Measurements from ENCODE around the gene PSME4.

PSME4 gene

DNA sequence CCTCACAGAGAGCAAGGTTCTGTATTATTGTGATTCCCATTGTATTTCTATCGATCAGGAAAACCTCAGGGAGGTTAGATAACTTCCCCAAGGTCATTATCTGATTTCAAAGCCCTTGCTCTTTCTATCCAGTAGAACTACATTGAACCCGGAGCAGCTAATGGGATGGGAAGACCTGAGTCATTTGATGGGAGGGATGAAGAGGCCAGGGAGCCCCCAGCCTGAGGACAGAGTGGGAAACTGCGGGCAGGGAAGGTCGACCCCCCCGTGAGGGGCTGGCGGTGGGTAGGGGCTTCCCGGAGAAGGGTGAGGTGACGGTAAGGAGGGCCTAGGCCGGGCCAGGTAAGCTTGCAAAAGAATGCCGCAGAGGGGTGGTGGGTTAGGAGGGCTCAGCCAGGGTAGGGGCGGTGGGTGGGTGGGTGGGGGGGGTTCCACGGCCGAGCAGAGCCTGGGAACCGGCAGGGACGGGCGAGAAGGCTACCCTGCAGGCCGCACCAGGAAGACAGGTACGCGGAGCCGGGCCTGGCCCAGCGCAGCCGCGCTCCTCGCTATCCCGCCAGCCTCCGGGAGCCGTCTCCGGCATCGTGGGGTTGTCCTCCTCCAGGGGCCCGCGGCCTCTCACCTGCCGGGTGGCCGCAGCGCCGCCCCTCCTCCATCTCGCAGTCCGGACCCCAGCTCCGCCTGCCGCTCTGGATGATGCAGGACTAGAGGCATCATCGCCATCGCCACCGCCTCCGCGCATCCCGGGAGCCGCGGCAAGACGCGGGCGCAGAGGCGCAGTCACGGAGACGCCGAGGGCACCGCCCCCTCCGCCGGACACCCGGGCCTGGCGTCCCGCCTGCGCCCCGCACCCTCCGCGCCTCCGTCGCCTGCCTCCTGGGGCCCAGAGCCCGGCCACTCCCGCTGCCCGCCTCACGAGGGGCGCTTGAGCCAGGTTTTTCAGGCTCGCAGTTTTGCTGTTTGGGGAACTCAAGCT is 111.3 kb downstream of the PSME4 start, which contains the start of gene GPR75:
TSS of gene GPR75 (minus strand) at position 762 of the 976 bp plus-strand sequence. CDS start 5,211 bp downstream, outside the sequence.
- no peaks in the 10 kb centered on the region for H3K4me1 ChIP-seq (ENCODE audit: insufficient read depth, low read length)
- H3K27me3 ChIP-seq (ENCODE audit: insufficient read depth, low read length, poor library complexity): no peaks in the 10 kb centered on the region
- no peaks in the 10 kb centered on the region for H3K79me2 ChIP-seq (ENCODE audit: insufficient read depth, low read length)
- TF ChIP-seq, protein P1, sequence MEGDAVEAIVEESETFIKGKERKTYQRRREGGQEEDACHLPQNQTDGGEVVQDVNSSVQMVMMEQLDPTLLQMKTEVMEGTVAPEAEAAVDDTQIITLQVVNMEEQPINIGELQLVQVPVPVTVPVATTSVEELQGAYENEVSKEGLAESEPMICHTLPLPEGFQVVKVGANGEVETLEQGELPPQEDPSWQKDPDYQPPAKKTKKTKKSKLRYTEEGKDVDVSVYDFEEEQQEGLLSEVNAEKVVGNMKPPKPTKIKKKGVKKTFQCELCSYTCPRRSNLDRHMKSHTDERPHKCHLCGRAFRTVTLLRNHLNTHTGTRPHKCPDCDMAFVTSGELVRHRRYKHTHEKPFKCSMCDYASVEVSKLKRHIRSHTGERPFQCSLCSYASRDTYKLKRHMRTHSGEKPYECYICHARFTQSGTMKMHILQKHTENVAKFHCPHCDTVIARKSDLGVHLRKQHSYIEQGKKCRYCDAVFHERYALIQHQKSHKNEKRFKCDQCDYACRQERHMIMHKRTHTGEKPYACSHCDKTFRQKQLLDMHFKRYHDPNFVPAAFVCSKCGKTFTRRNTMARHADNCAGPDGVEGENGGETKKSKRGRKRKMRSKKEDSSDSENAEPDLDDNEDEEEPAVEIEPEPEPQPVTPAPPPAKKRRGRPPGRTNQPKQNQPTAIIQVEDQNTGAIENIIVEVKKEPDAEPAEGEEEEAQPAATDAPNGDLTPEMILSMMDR (IDR thresholded peaks at IDR 0.05; ENCODE audit: borderline replicate concordance, extremely low read depth, low read length, poor library complexity, severe bottlenecking): no peak
- no peak for TF ChIP-seq EZH2 (IDR thresholded peaks at IDR 0.05; ENCODE audit: borderline replicate concordance, low read depth, low read length, severe bottlenecking)
- ATAC-seq (ENCODE audit: insufficient read depth, low read depth): no peak
- H3K27ac ChIP-seq (ENCODE audit: low read length): no peak within 1 kb of the TSS
- no peak for DNase-seq
- H3K9ac ChIP-seq (ENCODE audit: low read depth, low read length): no peak within 1 kb of the TSS
- H3K4me2 ChIP-seq (ENCODE audit: insufficient read depth, low read length): no peak within 1 kb of the TSS
- H2AFZ ChIP-seq (ENCODE audit: low read depth, low read length): no peak within 1 kb of the TSS
- no peaks in the 10 kb centered on the region for H4K20me1 ChIP-seq (ENCODE audit: insufficient read depth, low read length)
- peaks cover 31% of the 10 kb centered on the region for H3K36me3 ChIP-seq (ENCODE audit: insufficient read depth, low read length)
- no peak within 1 kb of the TSS for H3K4me3 ChIP-seq (ENCODE audit: low read depth in 1 of 2, low read length in 2 of 2)
- H3K9me3 ChIP-seq (ENCODE audit: insufficient read depth, low read length, severe bottlenecking): no peaks in the 10 kb centered on the region

DNA sequence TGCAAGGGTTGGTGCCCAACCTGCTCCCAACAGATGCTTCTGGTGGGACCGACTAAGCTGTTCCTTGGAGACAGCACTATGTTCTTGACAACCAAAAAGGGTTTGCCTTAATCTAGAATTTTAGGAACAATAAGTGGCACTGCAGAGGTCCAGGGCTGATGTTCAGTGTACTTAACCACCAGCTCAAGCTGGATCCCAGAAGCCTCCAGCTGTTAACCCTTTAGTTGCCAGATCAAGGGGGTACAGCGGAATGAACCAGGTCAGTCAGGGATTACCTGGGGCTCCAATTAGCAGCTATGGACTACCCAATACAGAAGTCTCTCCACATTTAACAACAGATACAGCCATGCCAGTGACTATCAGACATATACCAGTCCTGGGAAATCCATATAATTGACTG is 114.5 kb downstream of the PSME4 start:
- Histone ChIP-seq H3K79me2 (ENCODE audit: insufficient read depth, low read length) (no peaks in the 10 kb centered on the region), H4K20me1 (ENCODE audit: insufficient read depth, low read length) (0 out of 2 replicates have a peak, but pooled peaks cover 7% of the 10 kb centered on the region), H3K27me3 (ENCODE audit: insufficient read depth, low read length, poor library complexity) (no peaks in the 10 kb centered on the region), H3K4me1 (ENCODE audit: insufficient read depth, low read length) (no peaks in the 10 kb centered on the region), H3K4me3 (ENCODE audit: low read depth in 1 of 2, low read length in 2 of 2) (no peak overlapping the region), H3K4me2 (ENCODE audit: insufficient read depth, low read length) (no peak overlapping the region), H3K9me3 (ENCODE audit: insufficient read depth, low read length, severe bottlenecking) (no peaks in the 10 kb centered on the region), H3K27ac (ENCODE audit: low read length) (no peak overlapping the region), H3K36me3 (ENCODE audit: insufficient read depth, low read length) (peaks cover 32% of the 10 kb centered on the region), H3K9ac (ENCODE audit: low read depth, low read length) (no peak overlapping the region), H2AFZ (ENCODE audit: low read depth, low read length) (no peak overlapping the region)
- TF ChIP-seq, protein P1 (IDR thresholded peaks at IDR 0.05; ENCODE audit: borderline replicate concordance, extremely low read depth, low read length, poor library complexity, severe bottlenecking): no peak
- no peak for DNase-seq
- ATAC-seq (ENCODE audit: insufficient read depth, low read depth): no peak

DNA sequence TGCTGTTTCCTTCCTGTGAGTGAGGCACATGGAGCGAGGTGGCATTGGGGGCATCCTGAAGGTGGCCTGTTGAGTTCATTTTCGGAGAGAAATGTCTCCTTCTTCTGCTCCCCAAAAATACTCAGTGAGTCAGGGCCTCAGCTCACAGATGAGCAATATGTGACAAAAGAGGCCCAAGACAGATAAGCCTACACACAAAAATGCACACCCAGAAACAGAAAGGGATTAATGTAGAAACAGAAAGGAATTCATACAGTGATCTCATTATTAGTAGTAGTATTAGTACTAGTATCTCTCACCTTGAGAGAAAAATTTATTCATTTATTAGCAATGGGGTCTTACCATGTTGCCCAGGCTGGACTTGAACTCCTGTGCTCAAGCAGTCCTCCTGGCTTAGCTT is 116.1 kb downstream of the PSME4 start:
- no peaks in the 10 kb centered on the region for H3K27me3 ChIP-seq (ENCODE audit: insufficient read depth, low read length, poor library complexity)
- no peaks in the 10 kb centered on the region for H3K9me3 ChIP-seq (ENCODE audit: insufficient read depth, low read length, severe bottlenecking)
- no peak overlapping the region for H2AFZ ChIP-seq (ENCODE audit: low read depth, low read length)
- ATAC-seq (ENCODE audit: insufficient read depth, low read depth) (no peak), DNase-seq (no peak)
- H3K9ac ChIP-seq (ENCODE audit: low read depth, low read length): no peak overlapping the region
- H3K4me2 ChIP-seq (ENCODE audit: insufficient read depth, low read length): no peak overlapping the region
- 0 out of 2 replicates have a peak, but pooled peaks cover 7% of the 10 kb centered on the region for H4K20me1 ChIP-seq (ENCODE audit: insufficient read depth, low read length)
- no peak overlapping the region for H3K27ac ChIP-seq (ENCODE audit: low read length)
- no peaks in the 10 kb centered on the region for H3K79me2 ChIP-seq (ENCODE audit: insufficient read depth, low read length)
- H3K36me3 ChIP-seq (ENCODE audit: insufficient read depth, low read length): peaks cover 30% of the 10 kb centered on the region
- H3K4me1 ChIP-seq (ENCODE audit: insufficient read depth, low read length): no peaks in the 10 kb centered on the region
- H3K4me3 ChIP-seq (ENCODE audit: low read depth in 1 of 2, low read length in 2 of 2): no peak overlapping the region
- TF ChIP-seq EZH2 (IDR thresholded peaks at IDR 0.05; ENCODE audit: borderline replicate concordance, low read depth, low read length, severe bottlenecking): no peak
- TF ChIP-seq, protein P1 (IDR thresholded peaks at IDR 0.05; ENCODE audit: borderline replicate concordance, extremely low read depth, low read length, poor library complexity, severe bottlenecking): no peak

All from DND-41 (cell line).